Mesangial cell (primary cell): ENCODE measurements around the gene TMEM169. TPM values are rescaled to one million over a fixed set of nuclear protein-coding genes. Genes with fewer than 3 reads are reported as not detected.

Experiments used
- total RNA-seq: library from RNA; depleted of rRNA; stranded (reverse); fragments of >200 nt; gene quantifications from 2 replicates; pipeline ENCODE4 v1.2.3, GENCODE V29; 2015

The TMEM169 gene, protein sequence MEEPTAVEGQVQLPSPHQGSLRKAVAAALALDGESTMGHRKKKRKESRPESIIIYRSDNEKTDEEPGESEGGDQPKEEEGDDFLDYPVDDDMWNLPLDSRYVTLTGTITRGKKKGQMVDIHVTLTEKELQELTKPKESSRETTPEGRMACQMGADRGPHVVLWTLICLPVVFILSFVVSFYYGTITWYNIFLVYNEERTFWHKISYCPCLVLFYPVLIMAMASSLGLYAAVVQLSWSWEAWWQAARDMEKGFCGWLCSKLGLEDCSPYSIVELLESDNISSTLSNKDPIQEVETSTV
- total RNA-seq, result 1.6 and 7.0 TPM in 2 replicates

DNA sequence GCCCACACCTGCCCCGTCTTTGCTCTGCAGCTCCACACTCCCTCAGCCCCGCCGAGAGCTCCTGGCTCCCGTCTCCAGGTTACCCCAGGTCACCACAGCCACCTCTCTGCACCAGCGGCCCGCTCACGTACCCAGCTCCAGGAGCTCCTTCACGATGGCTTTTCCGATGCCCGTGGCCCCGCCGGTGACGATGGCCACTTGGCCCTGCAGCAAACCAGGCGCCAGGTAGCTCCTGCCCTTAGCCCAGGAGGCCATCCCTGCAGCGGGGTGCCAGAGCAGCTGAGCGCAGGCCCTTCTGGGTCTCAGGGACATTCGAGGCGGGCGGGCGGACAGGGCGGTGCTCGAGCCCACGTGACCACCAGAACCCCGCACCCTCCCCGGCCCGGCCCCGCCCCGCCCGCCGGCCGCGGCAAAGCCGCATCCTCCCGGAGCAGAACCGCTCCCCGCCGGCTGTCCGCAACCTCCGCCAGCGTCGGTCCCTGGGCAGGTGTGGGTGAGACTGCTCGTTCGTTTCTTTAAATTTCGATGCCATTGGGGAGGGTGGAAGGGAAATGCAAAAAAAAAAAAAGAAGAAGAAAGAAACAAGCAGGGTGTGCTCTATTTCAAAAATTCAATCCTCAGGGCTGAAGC is at the start of gene TMEM169, which contains the start of gene PECR:
Gene TMEM169, plus strand, starts transcription at position 433 of the 630 bp plus-strand sequence. CDS start 14,045 bp downstream, outside the sequence.
Gene PECR, minus strand, starts transcription at position 323 of the 630 bp plus-strand sequence. Its CDS starts 68 bp downstream, at position 255.

DNA sequence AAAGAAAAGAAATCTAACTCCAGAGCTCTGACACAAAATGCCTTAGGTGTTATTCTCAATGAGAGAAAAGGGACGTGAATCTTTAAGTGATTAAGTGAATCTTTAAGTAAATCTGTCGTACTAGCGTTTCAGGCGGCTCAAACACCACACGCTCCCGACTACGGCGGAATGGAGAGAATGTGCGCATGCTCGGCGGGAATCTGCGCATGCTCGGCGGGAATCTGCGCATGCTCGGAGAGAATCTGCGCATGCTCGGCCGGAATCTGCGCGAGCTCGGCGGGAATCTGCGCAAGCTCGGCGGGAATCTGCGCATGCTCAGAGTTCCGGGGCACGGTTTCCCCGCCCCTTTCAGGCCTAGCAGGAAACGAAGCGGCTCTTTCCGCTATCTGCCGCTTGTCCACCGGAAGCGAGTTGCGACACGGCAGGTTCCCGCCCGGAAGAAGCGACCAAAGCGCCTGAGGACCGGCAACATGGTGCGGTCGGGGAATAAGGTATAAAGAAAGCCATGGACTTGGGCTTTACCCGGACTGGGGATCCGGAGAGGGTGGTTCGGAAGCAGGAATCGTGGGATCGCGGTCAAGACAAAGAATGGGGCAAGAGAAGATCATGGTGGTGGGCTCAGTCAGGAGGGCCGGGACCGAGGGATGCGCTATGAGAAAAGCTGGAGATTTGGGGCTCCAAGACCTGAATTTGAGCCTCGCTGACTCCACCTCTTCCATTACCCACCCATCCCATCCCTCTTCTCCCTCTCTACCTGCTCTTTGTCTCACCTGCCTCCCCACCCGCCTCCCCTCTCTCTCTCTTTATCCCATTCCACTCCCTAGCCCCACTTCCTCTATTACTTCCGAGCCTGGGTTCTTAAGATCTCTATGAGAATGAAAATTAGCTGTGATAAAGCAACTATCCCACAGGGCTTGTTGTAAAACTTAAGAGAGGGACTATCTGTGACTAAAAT is 27.5 kb downstream of the TMEM169 start, which contains the start of gene XRCC5:
Gene XRCC5, plus strand, starts transcription at position 382 of the 955 bp plus-strand sequence. Its CDS starts 89 bp downstream, at position 471.

Other genes with a start within 250 kb of the TMEM169 start
- 0.63 and 1.1 TPM in 2 replicates for gene MREG, start 68.4 kb upstream of the TMEM169 start, total RNA-seq
- 27.1 and 27.4 TPM in 2 replicates for gene PECR, start 110 bp upstream of the TMEM169 start, total RNA-seq
- 120 and 220 TPM in 2 replicates for gene XRCC5, start 27.4 kb downstream of the TMEM169 start, total RNA-seq